HEK293 (cell line): Measurements from ENCODE around the gene JUP.
A peak's percentile ranks its signal among the peaks of the same experiment; 100 is the strongest.

Source experiments
- GLI4 ChIP-seq: fragments of 450-650 bp; formaldehyde crosslinking; IDR thresholded peaks from 2 replicates; pipeline ENCODE4 v1.5.1; 2016; ENCODE audit warnings: missing biosample characterization, missing genetic modification characterization
- PRDM10 ChIP-seq: fragments of 450-650 bp; formaldehyde crosslinking; IDR thresholded peaks from 2 replicates; pipeline ENCODE4 v1.5.1; 2016; ENCODE audit warnings: missing biosample characterization, missing genetic modification characterization
- REST ChIP-seq: fragments of 450-650 bp; formaldehyde crosslinking; IDR thresholded peaks from 2 replicates; pipeline ENCODE4 v1.5.1; 2016; ENCODE audit warnings: missing biosample characterization, missing genetic modification characterization
- WT1 ChIP-seq: fragments of 450-650 bp; formaldehyde crosslinking; IDR thresholded peaks from 2 replicates; pipeline ENCODE4 v1.5.1; 2016; ENCODE audit warnings: missing biosample characterization, missing genetic modification characterization
- ZBTB49 ChIP-seq: fragments of 450-650 bp; formaldehyde crosslinking; IDR thresholded peaks from 2 replicates; pipeline ENCODE4 v1.5.1; 2016; ENCODE audit warnings: missing biosample characterization, missing genetic modification characterization, low read depth
- ZBTB7A ChIP-seq: fragments of 450-650 bp; formaldehyde crosslinking; IDR thresholded peaks from 2 replicates; pipeline ENCODE4 v1.5.1; 2016; ENCODE audit warnings: low read depth, missing biosample characterization, missing genetic modification characterization
- ZFP37 ChIP-seq: fragments of 450-650 bp; formaldehyde crosslinking; IDR thresholded peaks from 2 replicates; pipeline ENCODE4 v1.5.1; 2016; ENCODE audit warnings: missing biosample characterization, missing genetic modification characterization
- ZFP69B ChIP-seq: fragments of 450-650 bp; formaldehyde crosslinking; IDR thresholded peaks from 2 replicates; pipeline ENCODE4 v1.5.1; 2016; ENCODE audit warnings: missing biosample characterization, missing genetic modification characterization
- ZNF114 ChIP-seq: fragments of 450-650 bp; formaldehyde crosslinking; IDR thresholded peaks from 2 replicates; pipeline ENCODE4 v1.5.0; 2017; ENCODE audit warnings: missing biosample characterization, missing genetic modification characterization
- ZNF138 ChIP-seq: fragments of 450-650 bp; formaldehyde crosslinking; IDR thresholded peaks from 2 replicates; pipeline ENCODE4 v1.5.1; 2016; ENCODE audit warnings: missing biosample characterization, missing genetic modification characterization, borderline replicate concordance
- ZNF202 ChIP-seq: fragments of 450-650 bp; formaldehyde crosslinking; IDR thresholded peaks from 2 replicates; pipeline ENCODE4 v1.5.1; 2016; ENCODE audit warnings: missing biosample characterization, missing genetic modification characterization, borderline replicate concordance
- ZNF221 ChIP-seq: fragments of 450-650 bp; formaldehyde crosslinking; IDR thresholded peaks from 2 replicates; pipeline ENCODE4 v1.5.1; 2017; ENCODE audit warnings: missing biosample characterization, missing genetic modification characterization, borderline replicate concordance
- ZNF341 ChIP-seq: fragments of 450-650 bp; formaldehyde crosslinking; IDR thresholded peaks from 2 replicates; pipeline ENCODE4; 2016; ENCODE audit warnings: low read depth, missing biosample characterization, missing genetic modification characterization
- ZNF354C ChIP-seq: fragments of 450-650 bp; formaldehyde crosslinking; IDR thresholded peaks from 2 replicates; pipeline ENCODE4 v1.5.1; 2016; ENCODE audit warnings: missing biosample characterization, missing genetic modification characterization, low read depth, borderline replicate concordance
- ZNF398 ChIP-seq: fragments of 450-650 bp; formaldehyde crosslinking; IDR thresholded peaks from 2 replicates; pipeline ENCODE4 v1.5.1; 2017; ENCODE audit warnings: missing biosample characterization, missing genetic modification characterization
- ZNF423 ChIP-seq: fragments of 450-650 bp; formaldehyde crosslinking; IDR thresholded peaks from 2 replicates; pipeline ENCODE4 v1.5.1; 2016; ENCODE audit warnings: missing biosample characterization, missing genetic modification characterization
- ZNF561 ChIP-seq: fragments of 450-650 bp; IDR thresholded peaks from 2 replicates; pipeline ENCODE4 v1.5.1; 2018; ENCODE audit warnings: missing biosample characterization, missing genetic modification characterization, borderline replicate concordance
- ZNF596 ChIP-seq: fragments of 450-650 bp; IDR thresholded peaks from 2 replicates; pipeline ENCODE4 v1.5.0; 2018; ENCODE audit warnings: missing biosample characterization, mild to moderate bottlenecking, missing genetic modification characterization, moderate library complexity
- ZNF600 ChIP-seq: fragments of 450-650 bp; formaldehyde crosslinking; IDR thresholded peaks from 2 replicates; pipeline ENCODE4 v1.5.1; 2016; ENCODE audit warnings: missing biosample characterization, missing genetic modification characterization
- ZNF610 ChIP-seq: fragments of 450-650 bp; formaldehyde crosslinking; IDR thresholded peaks from 2 replicates; pipeline ENCODE4 v1.5.1; 2016; ENCODE audit warnings: missing biosample characterization, missing genetic modification characterization, borderline replicate concordance
- ZNF768 ChIP-seq: fragments of 450-650 bp; formaldehyde crosslinking; IDR thresholded peaks from 2 replicates; pipeline ENCODE4 v1.5.1; 2018; ENCODE audit warnings: missing biosample characterization, mild to moderate bottlenecking, missing genetic modification characterization
- ZNF830 ChIP-seq: fragments of 450-650 bp; IDR thresholded peaks from 2 replicates; pipeline ENCODE4 v1.5.0; 2018; ENCODE audit warnings: missing biosample characterization, missing genetic modification characterization, low read depth, mild to moderate bottlenecking, moderate library complexity
- ZNF837 ChIP-seq: fragments of 450-650 bp; formaldehyde crosslinking; IDR thresholded peaks from 2 replicates; pipeline ENCODE4 v1.5.1; 2016; ENCODE audit warnings: missing biosample characterization, missing genetic modification characterization
- ZSCAN23 ChIP-seq: fragments of 450-650 bp; formaldehyde crosslinking; IDR thresholded peaks from 2 replicates; pipeline ENCODE4 v1.5.1; 2016; ENCODE audit warnings: missing biosample characterization, missing genetic modification characterization
- ZXDB ChIP-seq: fragments of 450-650 bp; formaldehyde crosslinking; IDR thresholded peaks from 2 replicates; pipeline ENCODE4 v1.5.1; 2016; ENCODE audit warnings: missing biosample characterization, missing genetic modification characterization
- TF ChIP-seq, protein P1 (sequence below): fragments of 450-650 bp; formaldehyde crosslinking; IDR thresholded peaks from 2 replicates; pipeline ENCODE4 v1.5.1; 2017; ENCODE audit warnings: missing biosample characterization, missing genetic modification characterization
- TF ChIP-seq, protein P2 (sequence below): fragments of 450-650 bp; formaldehyde crosslinking; IDR thresholded peaks from 2 replicates; pipeline ENCODE4 v1.5.1; 2016; ENCODE audit warnings: missing biosample characterization, missing genetic modification characterization

JUP gene

DNA sequence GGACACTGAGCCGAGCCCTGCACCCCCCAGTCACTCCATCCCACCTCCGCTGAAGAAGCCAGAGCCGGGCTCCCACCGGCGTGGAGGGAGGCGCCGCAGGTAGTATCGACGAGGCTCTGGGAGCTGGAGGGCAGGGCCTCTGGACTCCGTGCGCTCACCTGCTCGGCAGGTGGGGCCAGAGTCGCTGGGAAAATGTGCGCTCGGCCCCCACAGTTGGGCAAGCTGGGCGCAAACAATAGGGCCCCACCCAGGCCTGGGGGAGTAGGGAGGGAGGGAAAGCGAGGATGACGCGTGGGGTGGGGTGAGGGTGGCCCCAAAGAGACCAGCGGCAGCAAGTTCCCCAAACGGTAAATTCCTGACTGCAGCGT is 668 bp downstream of the JUP start (continued):
- TF ChIP-seq ZNF596 (tag by site-specific recombination) (no peak), ZFP69B (tag by site-specific recombination) (peak; percentile 74), ZBTB49 (tag by site-specific recombination) (no peak), ZNF138 (tag by site-specific recombination) (no peak), ZNF221 (no peak), ZNF114 (tag by site-specific recombination) (no peak), ZNF830 (tag by site-specific recombination) (no peak), ZNF837 (no peak), PRDM10 (tag by site-specific recombination) (no peak), WT1 (tag by site-specific recombination) (no peak), ZNF423 (no peak), ZNF354C (no peak), ZNF768 (tag by site-specific recombination) (no peak), ZNF610 (tag by site-specific recombination) (no peak), ZXDB (tag by site-specific recombination) (no peak), REST (tag by site-specific recombination) (no peak), ZNF561 (tag by site-specific recombination) (no peak), ZNF202 (tag by site-specific recombination) (no peak), GLI4 (tag by site-specific recombination) (no peak), ZBTB7A (tag by site-specific recombination) (0 out of 2 replicates have a peak, but pooled peaks have one; percentile 25), ZNF600 (no peak), ZSCAN23 (no peak), ZFP37 (no peak), ZNF398 (peak; percentile 70), ZNF341 (tag by site-specific recombination) (no peak)
- TF ChIP-seq, protein P1, sequence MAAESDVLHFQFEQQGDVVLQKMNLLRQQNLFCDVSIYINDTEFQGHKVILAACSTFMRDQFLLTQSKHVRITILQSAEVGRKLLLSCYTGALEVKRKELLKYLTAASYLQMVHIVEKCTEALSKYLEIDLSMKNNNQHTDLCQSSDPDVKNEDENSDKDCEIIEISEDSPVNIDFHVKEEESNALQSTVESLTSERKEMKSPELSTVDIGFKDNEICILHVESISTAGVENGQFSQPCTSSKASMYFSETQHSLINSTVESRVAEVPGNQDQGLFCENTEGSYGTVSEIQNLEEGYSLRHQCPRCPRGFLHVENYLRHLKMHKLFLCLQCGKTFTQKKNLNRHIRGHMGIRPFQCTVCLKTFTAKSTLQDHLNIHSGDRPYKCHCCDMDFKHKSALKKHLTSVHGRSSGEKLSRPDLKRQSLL (tag by site-specific recombination), result no peak
- TF ChIP-seq, protein P2, sequence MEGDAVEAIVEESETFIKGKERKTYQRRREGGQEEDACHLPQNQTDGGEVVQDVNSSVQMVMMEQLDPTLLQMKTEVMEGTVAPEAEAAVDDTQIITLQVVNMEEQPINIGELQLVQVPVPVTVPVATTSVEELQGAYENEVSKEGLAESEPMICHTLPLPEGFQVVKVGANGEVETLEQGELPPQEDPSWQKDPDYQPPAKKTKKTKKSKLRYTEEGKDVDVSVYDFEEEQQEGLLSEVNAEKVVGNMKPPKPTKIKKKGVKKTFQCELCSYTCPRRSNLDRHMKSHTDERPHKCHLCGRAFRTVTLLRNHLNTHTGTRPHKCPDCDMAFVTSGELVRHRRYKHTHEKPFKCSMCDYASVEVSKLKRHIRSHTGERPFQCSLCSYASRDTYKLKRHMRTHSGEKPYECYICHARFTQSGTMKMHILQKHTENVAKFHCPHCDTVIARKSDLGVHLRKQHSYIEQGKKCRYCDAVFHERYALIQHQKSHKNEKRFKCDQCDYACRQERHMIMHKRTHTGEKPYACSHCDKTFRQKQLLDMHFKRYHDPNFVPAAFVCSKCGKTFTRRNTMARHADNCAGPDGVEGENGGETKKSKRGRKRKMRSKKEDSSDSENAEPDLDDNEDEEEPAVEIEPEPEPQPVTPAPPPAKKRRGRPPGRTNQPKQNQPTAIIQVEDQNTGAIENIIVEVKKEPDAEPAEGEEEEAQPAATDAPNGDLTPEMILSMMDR (tag by site-specific recombination), result no peak; the same call in 1 of the 2 replicates
